HepG2 (cell line): ENCODE results near the gene GPR17. TPM values are rescaled to one million over a fixed set of nuclear protein-coding genes. Genes with fewer than 3 reads are reported as not detected.

Source experiments
- ATAC-seq: fragments of 200-7000 bp; cut with Tn5 transposase; 3 replicates; pipeline ENCODE4 v1.9.1; 2020; ENCODE audit warnings: mild to moderate bottlenecking, moderate library complexity
- BruUV-seq: library from RNA; stranded (reverse); fragments of 400-500 nt; replicated peaks from 2 replicates; lab custom pipeline; 2021; lab: Mats Ljungman, UMichigan
- CTCF ChIA-PET: fragments of 300-600 bp; formaldehyde crosslinking; extraction: SDS; loops from one replicate; lab custom pipeline; 2021; ENCODE audit warnings: low total read pairs, inconsistent platforms, low intra/inter-chr PET ratio; lab: Yijun Ruan, JAX
- POLR2A ChIA-PET: fragments of 350-600 bp; sonication (Branson Sonifier 250); formaldehyde crosslinking; loops from one replicate; lab custom pipeline; 2020; ENCODE audit warnings: antibody characterized with exemption, inconsistent platforms; lab: Yijun Ruan, JAX
- DNase-seq: peaks from one replicate; pipeline ENCODE4 v3.0.0-alpha.2; 2015; ENCODE audit warnings: low spot score
- FAIRE-seq: peaks from 3 replicates; lab custom pipeline; 2011; peaks lifted over from hg19 to GRCh38; lab: Jason Lieb, UNC
- H2AFZ ChIP-seq: one replicate; pipeline ENCODE4 v1.6.1; 2011; ENCODE audit warnings: low read length, inconsistent platforms
- H3K27ac ChIP-seq: fragments of 300-600 bp; 3 replicates; pipeline ENCODE4 v1.8.0; 2011; ENCODE audit warnings: mixed run types, mild to moderate bottlenecking, mixed read lengths, low read length, inconsistent platforms; ENCODE audit not compliant: insufficient read depth; ENCODE audit errors: extremely low read length
- H3K27me3 ChIP-seq, 2 experiments: fragments of 200-600 bp in 1 of 2; 2 replicates in 1 of 2; 3 replicates in 1 of 2; pipeline versions ENCODE4 v1.6.0 to v1.8.0; 2011; ENCODE audit warnings: low read length in 2 of 2, mild to moderate bottlenecking in 2 of 2, moderate library complexity in 2 of 2, inconsistent platforms in 1 of 2; ENCODE audit not compliant: insufficient read depth in 2 of 2, control insufficient read depth in 1 of 2
- H3K36me3 ChIP-seq, 2 experiments: fragments of 200-600 bp in 1 of 2; replicated peaks in 1 of 2; 2 replicates in 1 of 2; 3 replicates in 1 of 2; pipeline versions ENCODE4 v1.5.1 to v1.8.0; 2011; ENCODE audit warnings: low read length in 2 of 2, inconsistent platforms in 1 of 2; ENCODE audit not compliant: insufficient read depth in 2 of 2, control insufficient read depth in 1 of 2
- H3K4me1 ChIP-seq: 2 replicates; pipeline ENCODE4 v1.5.1; 2012; ENCODE audit warnings: low read length, inconsistent platforms; ENCODE audit not compliant: insufficient read depth
- H3K4me2 ChIP-seq: 2 replicates; pipeline ENCODE4 v1.6.0; 2011; ENCODE audit warnings: low read depth, low read length, inconsistent platforms
- H3K4me3 ChIP-seq, 3 experiments: fragments of 200-600 bp in 1 of 3; sonication (generic), shearing (Covaris generic) in 1 of 3; replicated peaks in 1 of 3; 2 replicates each; pipeline ENCODE4 v1.5.1; 2011 to 2016; ENCODE audit warnings: low read length in 3 of 3, inconsistent platforms in 2 of 3, low read depth in 2 of 3, mild to moderate bottlenecking in 2 of 3, control low read depth in 1 of 3, mixed read lengths in 1 of 3; ENCODE audit not compliant: insufficient read depth in 1 of 3
- H3K79me2 ChIP-seq: one replicate; pipeline ENCODE4 v1.6.1; 2011; ENCODE audit warnings: low read length, inconsistent platforms; ENCODE audit not compliant: insufficient read depth
- H3K9ac ChIP-seq: 2 replicates; pipeline ENCODE4 v1.6.0; 2011; ENCODE audit warnings: mild to moderate bottlenecking, low read depth, low read length, inconsistent platforms; ENCODE audit not compliant: insufficient read depth
- H3K9me3 ChIP-seq: 2 replicates; pipeline ENCODE4 v1.5.1; 2012; ENCODE audit warnings: mild to moderate bottlenecking, low read length
- H4K20me1 ChIP-seq: 2 replicates; pipeline ENCODE4 v1.6.0; 2011; ENCODE audit warnings: inconsistent platforms, mild to moderate bottlenecking, low read length, moderate library complexity; ENCODE audit not compliant: insufficient read depth
- ATF4 ChIP-seq, 2 experiments: fragments of 450-650 bp in 1 of 2; sonication (generic) in 1 of 2; formaldehyde crosslinking; IDR thresholded peaks; 2 replicates each; pipeline versions ENCODE4 v1.5.0 to v1.8.0; 2020 to 2022; ENCODE audit warnings: mild to moderate bottlenecking in 1 of 2, missing genetic modification reagents in 1 of 2
- MXD3 ChIP-seq: IDR thresholded peaks from 2 replicates; pipeline ENCODE4 v1.6.1; 2016; ENCODE audit warnings: mild to moderate bottlenecking, missing biosample characterization, missing genetic modification reagents
- STAT6 ChIP-seq: sonication (generic); formaldehyde crosslinking; IDR thresholded peaks from 2 replicates; pipeline ENCODE4 v1.4.0; 2020; ENCODE audit warnings: missing genetic modification reagents, mild to moderate bottlenecking, borderline replicate concordance
- ZMAT5 ChIP-seq: sonication (generic); formaldehyde crosslinking; IDR thresholded peaks from 2 replicates; pipeline ENCODE4 v1.5.0; 2020; ENCODE audit warnings: mild to moderate bottlenecking, low read depth, missing genetic modification reagents, borderline replicate concordance
- ZNF253 ChIP-seq: sonication (generic); formaldehyde crosslinking; IDR thresholded peaks from 2 replicates; pipeline ENCODE4 v1.8.0; 2022; ENCODE audit warnings: mild to moderate bottlenecking, missing genetic modification reagents, borderline replicate concordance
- ZNF501 ChIP-seq: sonication (generic); formaldehyde crosslinking; IDR thresholded peaks from 2 replicates; pipeline ENCODE4 v1.5.1; 2020; ENCODE audit warnings: mild to moderate bottlenecking, moderate library complexity, missing genetic modification reagents
- ZNF549 ChIP-seq: sonication (generic); formaldehyde crosslinking; IDR thresholded peaks from 2 replicates; pipeline ENCODE4 v1.5.0; 2020; ENCODE audit warnings: missing genetic modification reagents
- ZNF580 ChIP-seq: IDR thresholded peaks from 2 replicates; pipeline ENCODE4 v1.6.1; 2016; ENCODE audit warnings: low read depth, borderline replicate concordance
- WGBS: methylation state at CpG from one replicate; pipeline ENCODE4 v1.1.6; 2017; ENCODE audit warnings: low lambda C conversion rate; 5-methylcytosine and 5-hydroxymethylcytosine counted together
- in situ Hi-C: cut with HindIII; loops from 2 replicates; pipeline ENCODE4 v1.10.0; 2017; ENCODE audit warnings: low pct_unique_long_range_greater_than_20kb; ENCODE audit not compliant: extremely low pct_ligation_motif_present
- intact Hi-C: fragments of 100-400 bp; cut with micrococcal nuclease; formaldehyde crosslinking; loops from one replicate; pipeline ENCODE4 v1.10.0; 2022; ENCODE audit not compliant: unreplicated experiment
- polyA plus RNA-seq, 8 experiments: library from polyadenylated mRNA; depleted of rRNA in 3 of 8; stranded (reverse) in 7 of 8; unstranded in 1 of 8; fragments of >200 nt; fragmentation: Illumina TruSeq in 4 of 8; extraction: Trizol in 4 of 8; gene quantifications; 2 replicates each; pipeline versions ENCODE4 v1.2.1 to v1.2.3, GENCODE V29; 2011 to 2016; ENCODE audit warnings: low read depth in 4 of 8, missing spikeins in 1 of 8, mixed read lengths in 1 of 8; ENCODE audit not compliant: insufficient read depth in 1 of 8
- total RNA-seq, 5 experiments: library from RNA; depleted of rRNA; stranded (reverse); fragments of >200 nt; fragmentation: Illumina TruSeq; extraction: Trizol; gene quantifications; 2 replicates each; pipeline ENCODE4 v1.2.3, GENCODE V29; 2016; ENCODE audit warnings: low read depth in 1 of 5

The GPR17 gene
- total and polyA plus RNA-seq, 2 of the 13 experiments (the other 11 are each of a cell fraction or from before 2014, with no cell fraction given), result not detected

GRCh38 chr2:127604986-127605385, 41.0 kb upstream of the GPR17 start:
- H3K79me2 ChIP-seq, result no peaks in the 10 kb centered on the region
- no peak overlapping the region for H2AFZ ChIP-seq
- no peaks in the 10 kb centered on the region for H4K20me1 ChIP-seq
- no peak overlapping the region for H3K9ac ChIP-seq
- no peak overlapping the region for H3K27ac ChIP-seq
- ATAC-seq (no peak), DNase-seq (no peak), FAIRE-seq (no peak)
- H3K27me3 ChIP-seq, result peaks cover 4 to 61% of the 10 kb centered on the region in 2 experiments; a peak in 4 of 5 replicates
- POLR2A ChIA-PET, result no interaction called here
- no peak overlapping the region for H3K4me3 ChIP-seq
- TF ChIP-seq ZNF580 (CRISPR knock-in tag) (no peak), ZNF501 (CRISPR knock-in tag) (no peak), ZNF549 (CRISPR knock-in tag) (no peak), ATF4 (CRISPR knock-in tag; IDR thresholded peaks at IDR 0.05) (no peak), STAT6 (CRISPR knock-in tag) (no peak), ZMAT5 (CRISPR knock-in tag) (no peak), ZNF253 (CRISPR knock-in tag) (no peak), MXD3 (no peak)
- H3K4me1 ChIP-seq, result no peaks in the 10 kb centered on the region
- no peaks in the 10 kb centered on the region for H3K9me3 ChIP-seq
- in situ Hi-C loops, result no loop called here
- CTCF ChIA-PET, result no interaction called here
- no peaks in the 10 kb centered on the region for H3K36me3 ChIP-seq
- BruUV-seq, result no TSS peak
- intact Hi-C loops, result no loop called here
- WGBS, result 57% methylated on average over 8 of the region's 8 CpGs
- no peak overlapping the region for H3K4me2 ChIP-seq
